ENCODE data around the gene CD79A. TPM values are rescaled to one million over a fixed set of nuclear protein-coding genes. Genes with fewer than 3 reads are reported as not detected.

Gene CD79A
- total and polyA plus RNA-seq, 7 experiments from 2014 or later = 2.6 to 27.9 (median 8.9) TPM

GRCh38 chr19:41889896-41890295 lies 12.8 kb downstream of the CD79A start:
- POLR2A ChIA-PET = interaction anchor here (0.6 to 13.3 kb wide), 8 partner anchors 9 to 69 kb away, joined by 3 to 565 read pairs (median 94); partner anchors contain the start of genes CD79A, ERFL, RABAC1 and RPS19

GRCh38 chr19:41890936-41891335 lies 13.9 kb downstream of the CD79A start:
- Mint-ChIP-seq H3K4me3 (peak overlapping the region in 4 of 10 donors; percentile 19 to 100 (median 95)), H3K27me3 (no peaks in the 10 kb centered on the region)
- H3K27ac ChIP-seq (ENCODE audit: low read depth, low read length) = peak overlapping the region; percentile 62

More at GRCh38 chr19:41889896-41890295, 12.8 kb downstream of the CD79A start:
- H3K27ac Mint-ChIP-seq = peak overlapping the region; percentile 87 to 99 (median 98)
- H3K4me1 Mint-ChIP-seq = peaks cover 43 to 69% (median 58%) of the 10 kb centered on the region in 7 donors
- H3K4me3 Mint-ChIP-seq = peak overlapping the region; percentile 11 to 100 (median 98)
- peaks cover 58 to 67% of the 10 kb centered on the region in 2 donors for H3K4me1 ChIP-seq (ENCODE audit: control insufficient read depth in 2 of 2, insufficient read depth in 2 of 2, low read length in 2 of 2)
- no peak for DNase-seq
- H3K27ac ChIP-seq (ENCODE audit: low read depth, low read length) = peak overlapping the region; percentile 84
- no peaks in the 10 kb centered on the region for H3K9me3 Mint-ChIP-seq
- H3K36me3 ChIP-seq (ENCODE audit: control insufficient read depth in 2 of 3, insufficient read depth in 3 of 3, low read length in 3 of 3) = peaks cover 20 to 57% (median 28%) of the 10 kb centered on the region in 3 experiments
- no peak for ATAC-seq
- no peaks in the 10 kb centered on the region for H3K27me3 Mint-ChIP-seq
- no peaks in the 10 kb centered on the region for H3K9me3 ChIP-seq (ENCODE audit: control insufficient read depth in 2 of 3, low read length in 3 of 3)
- intact Hi-C loops (cut with micrococcal nuclease) = loop anchor here (10.0 kb wide), 5 partner anchors 185 to 395 kb away; partner anchors contain the start of genes GRIK5 (in 2 of the 2), ZNF574 (in 2 of the 2), DEDD2 (in 1 of the 2) and GSK3A (in 1 of the 2)
- CTCF ChIA-PET = interaction anchor here (0.9 to 9.0 kb wide), 2 partner anchors 16 to 42 kb away, joined by 3 to 151 read pairs; partner anchors contain the start of gene CD79A
- no peaks in the 10 kb centered on the region for H3K27me3 ChIP-seq (ENCODE audit: control insufficient read depth in 2 of 2, insufficient read depth in 2 of 2, low read length in 2 of 2)
- H3K36me3 Mint-ChIP-seq = peaks cover 10 to 44% (median 33%) of the 10 kb centered on the region in 5 donors
- H3K4me3 ChIP-seq (ENCODE audit: low read length) = no peak overlapping the region

GRCh38 chr19:41892173-41892902 lies 15.3 kb downstream of the CD79A start:
- Histone ChIP-seq H3K27me3 (ENCODE audit: control insufficient read depth in 2 of 2, insufficient read depth in 2 of 2, low read length in 2 of 2) (no peaks in the 10 kb centered on the region), H3K9me3 (ENCODE audit: control insufficient read depth in 2 of 3, low read length in 3 of 3) (no peaks in the 10 kb centered on the region), H3K27ac (ENCODE audit: low read depth, low read length) (peak overlapping the region; percentile 62), H3K4me3 (ENCODE audit: low read length) (no peak overlapping the region), H3K36me3 (ENCODE audit: control insufficient read depth in 2 of 3, insufficient read depth in 3 of 3, low read length in 3 of 3) (peaks cover 30 to 73% (median 47%) of the 10 kb centered on the region in 3 experiments), H3K4me1 (ENCODE audit: control insufficient read depth in 2 of 2, insufficient read depth in 2 of 2, low read length in 2 of 2) (peaks cover 69 to 77% of the 10 kb centered on the region in 2 donors)
- Mint-ChIP-seq H3K4me3 (peak overlapping the region in 3 of 10 donors; percentile 51 to 85 (median 73)), H3K36me3 (peaks cover 8 to 34% (median 24%) of the 10 kb centered on the region in 5 donors), H3K27ac (peak overlapping the region in 8 of 9 donors; percentile 16 to 99 (median 91)), H3K4me1 (peaks cover 37 to 81% (median 53%) of the 10 kb centered on the region in 7 donors), H3K9me3 (no peaks in the 10 kb centered on the region), H3K27me3 (no peaks in the 10 kb centered on the region)
- intact Hi-C loops (cut with micrococcal nuclease) = no loop called here
- ChIA-PET CTCF (interaction anchor here (1.2 to 9.0 kb wide), 2 partner anchors 19 to 33 kb away, joined by 4 to 151 read pairs; partner anchors contain the start of gene CD79A), POLR2A (interaction anchor here (1.0 to 13.3 kb wide), 8 partner anchors 8 to 66 kb away, joined by 3 to 565 read pairs (median 94); partner anchors contain the start of genes CD79A, ERFL and RPS19)
- no peak for ATAC-seq
- no peak for DNase-seq

More at GRCh38 chr19:41890936-41891335, 13.9 kb downstream of the CD79A start:
- intact Hi-C loops (cut with micrococcal nuclease) = no loop called here
- Histone ChIP-seq H3K4me3 (ENCODE audit: low read length) (no peak overlapping the region), H3K4me1 (ENCODE audit: control insufficient read depth in 2 of 2, insufficient read depth in 2 of 2, low read length in 2 of 2) (peaks cover 69 to 73% of the 10 kb centered on the region in 2 donors), H3K36me3 (ENCODE audit: control insufficient read depth in 2 of 3, insufficient read depth in 3 of 3, low read length in 3 of 3) (peaks cover 27 to 68% (median 36%) of the 10 kb centered on the region in 3 experiments), H3K9me3 (ENCODE audit: control insufficient read depth in 2 of 3, low read length in 3 of 3) (no peaks in the 10 kb centered on the region), H3K27me3 (ENCODE audit: control insufficient read depth in 2 of 2, insufficient read depth in 2 of 2, low read length in 2 of 2) (no peaks in the 10 kb centered on the region)
- ChIA-PET POLR2A (interaction anchor here (0.8 to 13.3 kb wide), 7 partner anchors 10 to 68 kb away, joined by 3 to 565 read pairs (median 106); partner anchors contain the start of genes CD79A, ERFL, RABAC1 and RPS19), CTCF (interaction anchor here (0.6 to 9.0 kb wide), 6 partner anchors 12 to 331 kb away, joined by 3 to 151 read pairs (median 3); partner anchors contain the start of genes CD79A and RPS19)
- H3K36me3 Mint-ChIP-seq = peaks cover 13 to 44% (median 37%) of the 10 kb centered on the region in 5 donors
- no peak for ATAC-seq
- H3K9me3 Mint-ChIP-seq = no peaks in the 10 kb centered on the region
- H3K27ac Mint-ChIP-seq = peak overlapping the region in 7 of 9 donors; percentile 77 to 99 (median 91)
- peaks cover 43 to 76% (median 56%) of the 10 kb centered on the region in 7 donors for H3K4me1 Mint-ChIP-seq
- DNase-seq = no peak

GRCh38 chr19:41893899-41894298 lies 16.8 kb downstream of the CD79A start:
- Mint-ChIP-seq H3K4me3 (peak overlapping the region in 9 of 10 donors; percentile 18 to 77 (median 66)), H3K36me3 (peaks cover 3 to 37% (median 27%) of the 10 kb centered on the region in 5 donors)
- POLR2A ChIA-PET = no interaction called here

GRCh38 chr19:41894350-41894749 lies 17.3 kb downstream of the CD79A start:
- H3K36me3 Mint-ChIP-seq = peaks cover 7 to 37% (median 32%) of the 10 kb centered on the region in 5 donors
- H3K27ac Mint-ChIP-seq = peak overlapping the region; percentile 49 to 97 (median 88)
- no peak for ATAC-seq
- Histone ChIP-seq H3K27ac (ENCODE audit: low read depth, low read length) (peak overlapping the region; percentile 67), H3K27me3 (ENCODE audit: control insufficient read depth in 2 of 2, insufficient read depth in 2 of 2, low read length in 2 of 2) (no peaks in the 10 kb centered on the region), H3K4me1 (ENCODE audit: control insufficient read depth in 2 of 2, insufficient read depth in 2 of 2, low read length in 2 of 2) (peaks cover 56 to 74% of the 10 kb centered on the region in 2 donors), H3K9me3 (ENCODE audit: control insufficient read depth in 2 of 3, low read length in 3 of 3) (no peaks in the 10 kb centered on the region), H3K36me3 (ENCODE audit: control insufficient read depth in 2 of 3, insufficient read depth in 3 of 3, low read length in 3 of 3) (peaks cover 31 to 90% (median 43%) of the 10 kb centered on the region in 3 experiments), H3K4me3 (ENCODE audit: low read length) (no peak overlapping the region)
- H3K9me3 Mint-ChIP-seq = no peaks in the 10 kb centered on the region
- no peak for DNase-seq
- intact Hi-C loops (cut with micrococcal nuclease) = no loop called here
- no peaks in the 10 kb centered on the region for H3K27me3 Mint-ChIP-seq
- peak overlapping the region in 6 of 10 donors; percentile 26 to 77 (median 51) for H3K4me3 Mint-ChIP-seq
- peaks cover 39 to 85% (median 58%) of the 10 kb centered on the region in 7 donors for H3K4me1 Mint-ChIP-seq
- ChIA-PET POLR2A (interaction anchor here (0.6 to 1.7 kb wide), 6 partner anchors 10 to 32 kb away, joined by 4 to 7 read pairs (median 4); no protein-coding TSS in a partner anchor), CTCF (interaction anchor here (1.3 kb wide), 1 partner anchor 17 kb away, joined by 3 read pairs; no protein-coding TSS in a partner anchor)

More at GRCh38 chr19:41893899-41894298, 16.8 kb downstream of the CD79A start:
- H3K4me1 ChIP-seq (ENCODE audit: control insufficient read depth in 2 of 2, insufficient read depth in 2 of 2, low read length in 2 of 2) = peaks cover 60 to 78% of the 10 kb centered on the region in 2 donors
- Mint-ChIP-seq H3K9me3 (no peaks in the 10 kb centered on the region), H3K27ac (peak overlapping the region; percentile 78 to 97 (median 89)), H3K4me1 (peaks cover 39 to 85% (median 58%) of the 10 kb centered on the region in 7 donors), H3K27me3 (no peaks in the 10 kb centered on the region)
- peak overlapping the region; percentile 67 for H3K27ac ChIP-seq (ENCODE audit: low read depth, low read length)
- H3K9me3 ChIP-seq (ENCODE audit: control insufficient read depth in 2 of 3, low read length in 3 of 3) = no peaks in the 10 kb centered on the region
- intact Hi-C loops (cut with micrococcal nuclease) = no loop called here
- CTCF ChIA-PET = no interaction called here
- H3K27me3 ChIP-seq (ENCODE audit: control insufficient read depth in 2 of 2, insufficient read depth in 2 of 2, low read length in 2 of 2) = no peaks in the 10 kb centered on the region
- DNase-seq (peak in 2 of 9 donors; percentile 25 to 31), ATAC-seq (peak; percentile 47)
- H3K4me3 ChIP-seq (ENCODE audit: low read length) = no peak overlapping the region
- peaks cover 34 to 89% (median 47%) of the 10 kb centered on the region in 3 experiments for H3K36me3 ChIP-seq (ENCODE audit: control insufficient read depth in 2 of 3, insufficient read depth in 3 of 3, low read length in 3 of 3)
